Hepatocyte (in vitro differentiated cells): ENCODE data around the gene ZDHHC22. TPM values are rescaled to one million over a fixed set of nuclear protein-coding genes. Genes with fewer than 3 reads are reported as not detected.

Experiments used
- DNase-seq: peaks from one replicate; pipeline ENCODE4 v3.0.0-alpha.2; 2016; ENCODE audit warnings: low spot score
- H2AFZ ChIP-seq: fragments of 200-600 bp; sonication (generic); 2 replicates; pipeline ENCODE4 v1.6.0; 2016; ENCODE audit warnings: antibody characterized with exemption, mild to moderate bottlenecking
- H3K27ac ChIP-seq: fragments of 200-600 bp; sonication (generic); 2 replicates; pipeline ENCODE4 v1.5.1; 2016; ENCODE audit warnings: mild to moderate bottlenecking
- H3K27me3 ChIP-seq: fragments of 200-600 bp; sonication (generic); 2 replicates; pipeline ENCODE4 v1.6.1; 2016
- H3K36me3 ChIP-seq: fragments of 200-600 bp; sonication (generic); replicated peaks from 2 replicates; pipeline ENCODE4 v1.5.1; 2016; ENCODE audit warnings: low read depth; ENCODE audit not compliant: insufficient read depth
- H3K4me1 ChIP-seq: fragments of 200-600 bp; sonication (generic); 2 replicates; pipeline ENCODE4 v1.5.1; 2016; ENCODE audit warnings: mild to moderate bottlenecking, moderate library complexity; ENCODE audit not compliant: insufficient read depth
- H3K4me2 ChIP-seq: fragments of 200-600 bp; sonication (generic); 2 replicates; pipeline ENCODE4 v1.6.0; 2016
- H3K4me3 ChIP-seq: fragments of 200-600 bp; sonication (generic); 2 replicates; pipeline ENCODE4 v1.5.1; 2016; ENCODE audit warnings: mild to moderate bottlenecking
- H3K79me2 ChIP-seq: fragments of 200-600 bp; sonication (generic); 2 replicates; pipeline ENCODE4 v1.6.0; 2017; ENCODE audit warnings: mild to moderate bottlenecking
- H3K9me2 ChIP-seq: fragments of 200-600 bp; sonication (generic); replicated peaks from 2 replicates; pipeline ENCODE4 v1.6.0; 2017; ENCODE audit warnings: mild to moderate bottlenecking; ENCODE audit not compliant: insufficient read depth
- H3K9me3 ChIP-seq: fragments of 200-600 bp; sonication (generic); 2 replicates; pipeline ENCODE4 v1.5.1; 2016; ENCODE audit warnings: low read depth, mild to moderate bottlenecking
- H4K20me1 ChIP-seq: fragments of 200-600 bp; sonication (generic); 2 replicates; pipeline ENCODE4 v1.6.0; 2016; ENCODE audit warnings: mild to moderate bottlenecking; ENCODE audit not compliant: insufficient read depth, poor library complexity, severe bottlenecking
- EZH2 ChIP-seq: fragments of 200-600 bp; sonication (generic); IDR thresholded peaks from 2 replicates; pipeline ENCODE4 v1.6.1; 2016; ENCODE audit warnings: antibody characterized with exemption, mild to moderate bottlenecking, borderline replicate concordance
- EZH2phosphoT487 ChIP-seq: fragments of 200-600 bp; sonication (generic); IDR thresholded peaks from one replicate; pipeline ENCODE4 v1.6.1; 2018; ENCODE audit warnings: antibody characterized with exemption, mild to moderate bottlenecking, low read depth, moderate library complexity; ENCODE audit not compliant: unreplicated experiment, severe bottlenecking
- WGBS: methylation state at CpG from one replicate; pipeline ENCODE4 v1.1.6; 2016; ENCODE audit warnings: low lambda C conversion rate; ENCODE audit errors: missing lambda C conversion rate; 5-methylcytosine and 5-hydroxymethylcytosine counted together
- polyA plus RNA-seq: library from polyadenylated mRNA; unstranded; fragments of >200 nt; fragmentation: Nextera tagmentation; extraction: Ambion mirVana; gene quantifications from 2 replicates; pipeline ENCODE4 v1.2.1, GENCODE V29; 2016
- total RNA-seq: library from RNA; depleted of rRNA; stranded (reverse); fragments of >200 nt; gene quantifications from 2 replicates; pipeline ENCODE4 v1.2.3, GENCODE V29; 2014
- TF ChIP-seq, protein P1 (sequence below): fragments of 200-600 bp; sonication (generic); IDR thresholded peaks from 2 replicates; pipeline ENCODE4 v1.5.1; 2016; ENCODE audit warnings: antibody characterized with exemption, mild to moderate bottlenecking; ENCODE audit not compliant: poor library complexity

The ZDHHC22 gene
- total and polyA plus RNA-seq, 2 experiments from 2014 or later: not detected

DNA sequence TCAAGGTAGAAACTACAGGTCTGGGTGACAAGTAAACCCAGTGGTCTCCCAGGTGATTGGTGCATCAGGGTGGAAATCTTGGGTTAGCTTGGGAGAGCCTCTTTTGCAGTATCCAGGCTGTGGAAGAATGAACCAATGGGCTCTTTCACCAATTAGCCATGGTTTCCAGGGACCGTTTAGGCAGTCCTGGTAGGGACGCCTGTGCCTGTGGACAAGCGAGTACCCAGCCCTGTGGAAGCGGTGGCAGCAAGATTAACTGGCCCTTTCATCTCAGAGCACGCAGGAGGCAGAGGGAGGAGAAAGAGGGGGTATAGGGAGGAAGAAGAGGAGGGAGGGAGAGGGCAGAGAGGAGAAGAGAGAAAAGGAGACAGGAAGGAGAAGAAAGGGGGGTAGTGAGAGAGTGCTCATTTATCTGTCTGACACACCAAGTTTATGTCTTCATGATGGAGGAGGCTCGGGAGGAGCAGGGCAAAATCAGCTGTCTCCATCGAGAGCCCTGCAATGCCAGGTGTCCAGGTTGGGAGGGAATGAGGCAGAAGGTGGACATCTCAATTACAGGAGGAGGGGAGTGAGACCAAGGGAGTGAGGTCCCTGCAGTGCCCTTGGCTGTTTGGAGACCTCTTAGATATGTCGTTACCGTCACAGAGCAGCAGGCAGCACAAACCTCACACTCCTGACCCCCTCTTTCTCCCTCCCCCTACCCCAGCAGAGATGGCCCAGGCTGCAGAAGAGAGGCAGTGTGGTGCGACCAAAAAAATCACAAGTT, 4.6 kb upstream of the ZDHHC22 start:
- H3K9me3 ChIP-seq: no peaks in the 10 kb centered on the region
- H3K79me2 ChIP-seq: no peaks in the 10 kb centered on the region
- no peaks in the 10 kb centered on the region for H4K20me1 ChIP-seq
- no peak overlapping the region for H3K27ac ChIP-seq
- H3K27me3 ChIP-seq: peaks cover 64% of the 10 kb centered on the region
- H3K36me3 ChIP-seq: no peaks in the 10 kb centered on the region
- no peaks in the 10 kb centered on the region for H3K9me2 ChIP-seq
- peaks cover 5% of the 10 kb centered on the region for H3K4me1 ChIP-seq
- WGBS: 28% methylated on average over 9 of the region's 10 CpGs
- no peak for DNase-seq
- TF ChIP-seq EZH2phosphoT487: no peak
- TF ChIP-seq, protein P1, sequence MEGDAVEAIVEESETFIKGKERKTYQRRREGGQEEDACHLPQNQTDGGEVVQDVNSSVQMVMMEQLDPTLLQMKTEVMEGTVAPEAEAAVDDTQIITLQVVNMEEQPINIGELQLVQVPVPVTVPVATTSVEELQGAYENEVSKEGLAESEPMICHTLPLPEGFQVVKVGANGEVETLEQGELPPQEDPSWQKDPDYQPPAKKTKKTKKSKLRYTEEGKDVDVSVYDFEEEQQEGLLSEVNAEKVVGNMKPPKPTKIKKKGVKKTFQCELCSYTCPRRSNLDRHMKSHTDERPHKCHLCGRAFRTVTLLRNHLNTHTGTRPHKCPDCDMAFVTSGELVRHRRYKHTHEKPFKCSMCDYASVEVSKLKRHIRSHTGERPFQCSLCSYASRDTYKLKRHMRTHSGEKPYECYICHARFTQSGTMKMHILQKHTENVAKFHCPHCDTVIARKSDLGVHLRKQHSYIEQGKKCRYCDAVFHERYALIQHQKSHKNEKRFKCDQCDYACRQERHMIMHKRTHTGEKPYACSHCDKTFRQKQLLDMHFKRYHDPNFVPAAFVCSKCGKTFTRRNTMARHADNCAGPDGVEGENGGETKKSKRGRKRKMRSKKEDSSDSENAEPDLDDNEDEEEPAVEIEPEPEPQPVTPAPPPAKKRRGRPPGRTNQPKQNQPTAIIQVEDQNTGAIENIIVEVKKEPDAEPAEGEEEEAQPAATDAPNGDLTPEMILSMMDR: no peak
- no peak for TF ChIP-seq EZH2
- no peak overlapping the region for H3K4me2 ChIP-seq
- H3K4me3 ChIP-seq: no peak overlapping the region
- no peak overlapping the region for H2AFZ ChIP-seq

DNA sequence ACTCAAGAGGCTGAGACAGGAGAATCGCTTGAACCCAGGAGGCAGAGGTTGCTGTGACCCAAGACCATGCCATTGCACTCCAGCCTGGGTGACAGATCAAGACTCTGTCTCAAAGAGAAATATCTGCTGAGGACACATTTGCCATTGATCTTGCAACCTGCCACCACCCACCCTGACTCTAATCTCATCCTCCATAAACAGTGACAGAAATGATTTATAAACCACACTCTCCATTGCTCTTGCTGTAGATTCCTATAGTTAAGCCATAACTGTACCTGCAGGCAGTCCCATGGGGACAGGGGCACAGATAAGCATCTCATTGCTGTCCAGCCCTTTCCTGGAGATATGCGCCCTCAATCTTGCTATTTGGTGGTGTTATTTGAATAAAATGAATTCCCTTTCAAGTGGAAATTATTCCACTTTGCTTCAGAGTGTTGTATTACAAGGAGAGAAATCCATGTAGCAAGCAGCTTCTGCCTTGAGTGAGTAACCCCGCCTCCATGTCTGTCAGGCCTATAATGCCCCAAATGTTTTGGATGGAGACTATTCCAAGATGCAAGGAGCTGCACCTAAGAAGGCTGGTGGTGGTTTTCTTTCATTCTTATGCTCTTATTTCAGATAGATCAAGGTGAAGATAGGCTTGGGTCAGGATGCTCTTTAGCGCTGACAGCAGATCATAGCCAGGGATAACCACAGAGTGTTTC, 3.0 kb upstream of the ZDHHC22 start:
- Histone ChIP-seq H3K36me3 (no peaks in the 10 kb centered on the region), H3K27me3 (peaks cover 80% of the 10 kb centered on the region), H3K9me2 (no peaks in the 10 kb centered on the region), H3K4me2 (no peak overlapping the region), H3K4me3 (no peak overlapping the region), H4K20me1 (no peaks in the 10 kb centered on the region), H3K9me3 (no peaks in the 10 kb centered on the region), H3K4me1 (peaks cover 18% of the 10 kb centered on the region), H3K79me2 (no peaks in the 10 kb centered on the region), H3K27ac (no peak overlapping the region), H2AFZ (no peak overlapping the region)
- WGBS: 66% methylated on average over 4 of the region's 4 CpGs
- TF ChIP-seq, protein P1: no peak
- no peak for TF ChIP-seq EZH2phosphoT487
- no peak for TF ChIP-seq EZH2
- no peak for DNase-seq

DNA sequence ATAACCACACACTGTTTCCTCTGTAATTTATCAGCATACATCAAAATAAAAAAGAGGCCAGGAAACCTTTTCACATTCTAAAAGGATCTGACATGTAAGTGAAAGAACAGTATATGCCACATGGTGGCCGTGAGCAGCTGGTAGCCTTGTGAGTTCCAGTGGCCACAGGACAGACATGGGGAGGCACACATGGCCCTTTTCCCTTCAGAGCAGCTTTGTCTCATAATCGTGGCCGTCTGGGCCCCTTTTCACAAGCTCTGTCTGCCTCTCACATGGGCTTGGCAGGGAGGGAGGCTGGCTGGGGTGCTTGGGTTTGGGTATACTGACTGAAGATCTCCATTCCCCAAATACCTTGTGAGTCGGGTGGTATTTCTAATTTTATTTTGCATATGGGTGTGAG, 1.5 kb upstream of the ZDHHC22 start:
- no peaks in the 10 kb centered on the region for H3K9me3 ChIP-seq
- no peak overlapping the region for H2AFZ ChIP-seq
- no peaks in the 10 kb centered on the region for H4K20me1 ChIP-seq
- DNase-seq: no peak
- no peaks in the 10 kb centered on the region for H3K79me2 ChIP-seq
- peaks cover 95% of the 10 kb centered on the region for H3K27me3 ChIP-seq
- H3K4me2 ChIP-seq: no peak overlapping the region
- no peak overlapping the region for H3K27ac ChIP-seq
- no peak overlapping the region for H3K4me3 ChIP-seq
- H3K4me1 ChIP-seq: peaks cover 21% of the 10 kb centered on the region
- H3K36me3 ChIP-seq: no peaks in the 10 kb centered on the region
- H3K9me2 ChIP-seq: no peaks in the 10 kb centered on the region
- WGBS: 28% methylated on average over 4 of the region's 4 CpGs
- TF ChIP-seq EZH2phosphoT487: no peak
- TF ChIP-seq, protein P1: no peak
- no peak for TF ChIP-seq EZH2
